Glomerular endothelial cell (primary cell): ENCODE data around the gene ZNF417. TPM values are rescaled to one million over a fixed set of nuclear protein-coding genes. Genes with fewer than 3 reads are reported as not detected.
"Not testable (repeated sequence)": the region's sequence is repeated elsewhere in the genome, so short reads cannot be mapped to it uniquely, and the experiment has no call there.

Experiments
- DNase-seq: peaks from one replicate; pipeline ENCODE4 v3.0.0-alpha.2; 2011; ENCODE audit warnings: low read depth, low spot score; ENCODE audit errors: extremely low read depth
- total RNA-seq: library from RNA; depleted of rRNA; stranded (reverse); fragments of >200 nt; gene quantifications from 2 replicates; pipeline ENCODE4 v1.2.3, GENCODE V29; 2015

The ZNF417 gene
- total RNA-seq = 7.2 and 8.6 TPM in 2 replicates

- DNase-seq = peak; percentile 79
Observed at GRCh38 chr19:57916168-57916995, at the start of gene ZNF417. TSS of gene ZNF417 (minus strand) at chr19:57916592. CDS start at chr19:57916411, 181 bp downstream.

GRCh38 chr19:57964761-57965160 lies 48.4 kb upstream of the ZNF417 start:
- no peak for DNase-seq

- no peak for DNase-seq
Observed at GRCh38 chr19:57961785-57962184, 45.4 kb upstream of the ZNF417 start.

GRCh38 chr19:57954996-57955395 lies 38.6 kb upstream of the ZNF417 start:
- no peak for DNase-seq

- DNase-seq = no peak
Observed at GRCh38 chr19:57949702-57950101, 33.3 kb upstream of the ZNF417 start.

GRCh38 chr19:57949296-57949695 lies 32.9 kb upstream of the ZNF417 start:
- no peak for DNase-seq

- peak; percentile 65 for DNase-seq
Observed at GRCh38 chr19:57947419-57948134, 31.2 kb upstream of the ZNF417 start, which contains the start of gene ZNF256. TSS of gene ZNF256 (minus strand) at chr19:57947706. CDS start at chr19:57947474, 232 bp downstream.

GRCh38 chr19:57947088-57947418 lies 30.7 kb upstream of the ZNF417 start:
- no peak for DNase-seq

GRCh38 chr19:57946316-57946715 lies 29.9 kb upstream of the ZNF417 start:
- DNase-seq = no peak

- no peak for DNase-seq
Observed at GRCh38 chr19:57941593-57941992, 25.2 kb upstream of the ZNF417 start.

GRCh38 chr19:57935731-57936130 lies 19.3 kb upstream of the ZNF417 start:
- DNase-seq = no peak

GRCh38 chr19:57934820-57935665 lies 18.7 kb upstream of the ZNF417 start, which contains the start of gene ZNF418:
TSS of gene ZNF418 (minus strand) at chr19:57935402. CDS start at chr19:57933822, 1,580 bp downstream.
- peak; percentile 56 for DNase-seq

GRCh38 chr19:57927587-57927986 lies 11.2 kb upstream of the ZNF417 start:
- no peak for DNase-seq

- DNase-seq = no peak
Observed at GRCh38 chr19:57914531-57914930, 1.9 kb downstream of the ZNF417 start.

- no peak for DNase-seq
Observed at GRCh38 chr19:57907394-57907793, 9.0 kb downstream of the ZNF417 start.

GRCh38 chr19:57905258-57905657 lies 11.1 kb downstream of the ZNF417 start:
- no peak for DNase-seq

GRCh38 chr19:57903618-57904184 lies 12.7 kb downstream of the ZNF417 start:
- no peak for DNase-seq

GRCh38 chr19:57900311-57900710 lies 16.1 kb downstream of the ZNF417 start:
- no peak for DNase-seq

- DNase-seq = not testable (repeated sequence)
Observed at GRCh38 chr19:57890706-57891105, 25.7 kb downstream of the ZNF417 start.

- peak; percentile 74 for DNase-seq
Observed at GRCh38 chr19:57888560-57889231, 27.7 kb downstream of the ZNF417 start, which contains the start of gene ZNF814. TSS of gene ZNF814 (minus strand) at chr19:57889037. CDS start at chr19:57888802, 235 bp downstream.
